Stimulated activated CD4-positive, alpha-beta T cell treated with anti-CD3 and anti-CD28 coated beads, Interleukin-4, amount 100 ng/mL, for 1 hour (primary cell): ENCODE measurements around the gene COA5.

Source experiments
- DNase-seq: peaks from one replicate; pipeline ENCODE4 v3.0.0-alpha.2; 2020

The COA5 gene

GRCh38 chr2:98571121-98571701 lies 37.1 kb downstream of the COA5 start:
- DNase-seq: no peak

- DNase-seq: no peak
Observed at GRCh38 chr2:98570356-98570755, 38.0 kb downstream of the COA5 start.

- no peak for DNase-seq
Observed at GRCh38 chr2:98569915-98570314, 38.4 kb downstream of the COA5 start.

GRCh38 chr2:98569197-98569793 lies 39.0 kb downstream of the COA5 start:
- peak; percentile 76 for DNase-seq

DNA sequence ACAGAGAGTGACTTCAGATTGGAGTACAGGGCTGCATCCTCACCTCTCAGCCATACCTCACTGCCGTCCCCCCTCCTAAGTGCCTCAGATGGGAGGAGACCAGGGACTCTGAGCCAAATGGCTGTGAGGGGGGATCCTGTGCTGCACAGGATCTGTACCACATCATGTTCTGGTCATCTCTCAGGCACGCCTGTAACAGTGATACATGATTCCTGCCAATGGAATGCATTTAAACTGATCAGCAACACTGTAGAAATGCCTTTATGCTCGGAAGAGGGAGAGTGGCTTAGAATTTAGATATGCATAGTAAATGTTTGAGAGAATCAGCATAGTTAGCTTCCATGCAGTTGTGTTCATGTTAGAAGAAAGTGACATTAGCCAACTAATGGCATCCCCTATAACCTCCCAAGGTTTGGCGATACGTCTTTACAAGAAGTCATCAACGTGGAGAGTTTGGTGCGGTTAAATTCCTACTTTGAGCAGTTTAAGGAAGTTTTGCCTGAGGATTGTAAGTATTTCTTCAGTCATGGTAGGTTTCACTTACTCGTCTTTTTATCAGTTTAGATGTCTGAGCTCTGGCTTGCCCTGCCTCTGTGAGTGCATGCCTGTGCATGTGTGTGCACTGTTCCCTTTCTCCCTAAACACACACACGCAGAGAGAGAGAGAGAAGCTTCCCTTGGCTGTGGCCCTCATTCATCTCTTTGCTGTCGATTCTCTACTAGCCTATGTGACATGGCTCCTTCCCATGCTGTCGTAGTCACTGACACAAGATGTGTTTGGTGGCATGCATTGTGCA lies 40.0 kb downstream of the COA5 start:
- no peak for DNase-seq

DNA sequence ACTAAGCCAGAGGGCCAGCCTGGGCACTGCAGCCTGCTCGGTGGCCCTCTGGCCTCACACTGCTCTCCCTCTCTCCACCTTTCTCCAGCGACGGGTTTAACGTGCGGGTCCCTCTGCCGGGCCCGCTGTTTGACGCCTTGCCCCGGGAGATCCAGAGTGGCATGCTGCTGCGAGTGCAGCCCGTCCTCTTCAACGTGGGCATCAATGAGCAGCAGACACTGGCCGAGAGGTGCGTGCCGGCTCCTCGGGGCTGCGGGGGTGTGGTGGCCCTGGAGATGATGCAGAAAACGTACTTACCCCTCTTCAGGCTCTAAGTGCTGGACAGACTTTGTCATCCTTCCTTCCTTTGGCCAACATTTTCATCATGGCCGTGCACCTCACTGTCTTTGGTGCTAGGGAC lies 42.4 kb downstream of the COA5 start:
- no peak for DNase-seq

GRCh38 chr2:98565286-98565860 lies 42.9 kb downstream of the COA5 start:
- DNase-seq: no peak

DNA sequence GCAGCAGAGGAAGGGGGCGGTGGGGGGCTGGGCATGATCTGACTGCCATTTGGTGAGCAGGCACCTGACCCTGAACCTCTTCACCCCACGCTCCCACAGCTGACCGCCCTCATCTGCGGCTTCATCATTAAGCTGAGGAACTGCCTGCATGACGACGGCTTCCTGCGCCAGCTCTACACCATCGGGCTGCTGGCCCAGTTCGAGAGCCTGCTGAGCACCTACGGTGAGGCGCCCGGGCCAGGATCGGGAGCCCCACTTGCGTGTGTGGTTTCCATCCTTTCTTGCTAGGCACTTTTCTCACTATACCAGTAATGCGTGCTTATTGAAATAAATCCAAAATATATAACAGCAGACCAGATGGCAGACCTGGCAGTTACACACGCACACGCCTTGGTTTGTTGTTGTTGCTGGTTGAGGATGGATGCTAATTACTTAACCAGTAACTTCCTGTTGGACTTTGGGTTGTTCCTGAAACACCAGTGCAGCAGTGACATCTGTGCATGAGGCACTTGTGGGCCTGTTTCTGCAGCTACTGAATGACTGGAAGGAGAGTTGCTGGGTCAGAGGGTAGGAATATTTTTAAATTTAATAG lies 43.7 kb downstream of the COA5 start:
- no peak for DNase-seq

DNA sequence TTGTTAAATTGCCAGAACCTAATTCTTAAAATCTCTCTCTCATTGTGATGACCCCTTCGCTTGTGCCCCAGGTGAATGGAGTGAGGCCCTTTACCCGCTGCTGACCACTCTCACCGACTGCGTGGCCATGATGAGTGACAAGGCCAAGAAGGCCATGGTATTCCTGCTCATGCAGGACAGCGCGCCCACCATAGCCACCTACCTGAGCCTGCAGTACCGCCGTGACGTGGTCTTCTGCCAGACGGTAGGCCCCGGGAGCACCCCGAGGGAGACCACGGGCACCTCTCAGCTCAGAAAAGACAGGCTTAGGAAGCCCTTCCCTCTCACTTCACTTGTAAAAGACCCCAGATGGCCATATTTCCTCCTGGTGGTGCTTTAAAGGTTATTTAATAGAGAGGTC lies 44.9 kb downstream of the COA5 start:
- no peak for DNase-seq

DNA sequence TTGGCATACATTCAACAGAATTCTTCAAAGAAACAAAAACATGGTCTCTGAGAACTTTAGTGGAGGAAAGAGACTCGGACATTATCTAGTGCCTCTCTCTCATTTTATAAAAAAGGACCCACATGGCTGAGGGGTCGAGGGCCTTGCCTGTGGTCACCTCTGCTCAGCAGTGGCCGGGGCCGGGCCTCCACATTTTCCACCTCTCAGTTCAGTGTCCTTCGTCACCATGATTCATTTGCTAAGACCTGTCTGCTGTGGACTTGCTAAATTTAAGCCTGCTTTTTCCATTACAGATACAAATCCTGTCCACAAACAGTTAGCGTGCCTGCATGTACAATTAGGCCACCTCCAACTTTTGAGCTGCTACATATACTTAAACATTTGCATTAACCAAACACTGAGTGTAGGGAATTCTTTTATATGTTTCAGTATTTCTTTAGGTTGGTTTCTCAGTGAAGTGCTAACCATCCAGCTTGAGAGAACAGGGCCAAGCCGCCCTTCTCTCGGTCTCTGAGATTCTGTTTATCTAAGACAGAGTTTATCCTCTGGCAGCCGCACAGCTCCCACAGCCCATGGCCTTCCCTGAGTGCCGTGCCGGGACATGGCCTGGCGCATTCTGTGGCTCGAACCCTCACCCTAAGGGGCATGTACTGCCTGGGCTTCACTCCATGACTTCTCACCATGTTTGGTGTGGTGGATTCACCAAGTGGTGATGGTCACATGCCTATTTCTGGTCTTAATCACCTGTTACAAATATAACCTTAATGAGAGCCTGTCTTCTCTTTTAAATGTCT lies 46.2 kb downstream of the COA5 start:
- no peak for DNase-seq

DNA sequence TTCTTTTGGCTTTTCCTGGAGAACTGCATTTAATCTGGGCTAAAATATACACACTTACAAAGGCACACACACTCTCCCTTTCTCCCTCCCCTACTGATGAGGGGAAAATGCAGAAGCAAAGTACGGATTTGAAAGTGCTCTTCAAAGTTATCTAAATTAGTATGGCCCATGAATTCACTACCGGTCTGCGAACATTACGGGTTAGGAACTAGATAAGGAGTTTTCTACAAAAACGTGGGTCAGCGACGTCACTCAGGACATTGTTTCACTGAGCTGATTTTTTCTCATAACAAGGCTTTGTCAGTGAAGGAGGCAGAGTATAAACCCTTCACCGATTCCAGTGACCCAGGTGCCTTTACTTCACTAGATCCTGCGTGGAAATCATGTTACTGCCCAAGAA lies 47.3 kb downstream of the COA5 start:
- no peak for DNase-seq

- no peak for DNase-seq
Observed at GRCh38 chr2:98560256-98560771, 48.0 kb downstream of the COA5 start.

- no peak for DNase-seq
Observed at GRCh38 chr2:98559581-98559980, 48.7 kb downstream of the COA5 start.

DNA sequence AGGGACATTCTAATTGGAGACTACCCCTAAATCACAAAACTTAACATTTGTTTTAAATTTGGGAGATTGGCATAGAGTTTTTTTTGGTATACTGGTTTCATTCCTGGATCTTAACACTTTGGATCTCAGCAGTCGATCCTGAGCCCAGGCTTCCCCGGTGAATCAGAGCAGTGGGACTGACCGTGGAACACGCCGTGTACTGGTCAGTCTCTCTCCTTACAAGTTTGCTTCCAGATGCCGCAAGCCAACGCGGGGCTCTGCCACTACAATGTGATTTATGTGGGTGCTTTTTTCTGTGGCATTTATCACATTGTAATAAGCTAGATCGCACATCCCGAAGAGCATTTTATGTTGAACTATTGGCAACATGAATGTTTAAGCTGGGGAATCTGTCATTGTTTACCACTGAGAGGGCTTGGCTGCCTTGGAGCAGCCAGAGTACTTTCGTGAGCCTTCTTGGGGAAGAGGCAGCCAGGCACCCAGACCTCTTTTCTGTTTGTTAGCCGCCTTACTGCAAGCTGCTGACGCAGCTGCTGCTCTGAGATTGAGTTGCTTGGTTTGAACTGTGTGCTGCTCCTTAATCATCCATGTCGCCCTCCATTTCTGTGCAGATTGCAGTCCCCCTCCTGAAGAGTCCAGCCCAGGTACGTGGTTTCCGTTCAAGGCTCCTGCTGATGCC lies 49.3 kb downstream of the COA5 start:
- DNase-seq: no peak

- no peak for DNase-seq
Observed at GRCh38 chr2:98556344-98557033, 51.8 kb downstream of the COA5 start.

- DNase-seq: no peak
Observed at GRCh38 chr2:98555696-98556095, 52.6 kb downstream of the COA5 start.

- DNase-seq: no peak
Observed at GRCh38 chr2:98554116-98554861, 54.0 kb downstream of the COA5 start.

- DNase-seq: no peak
Observed at GRCh38 chr2:98552499-98553179, 55.7 kb downstream of the COA5 start.

- no peak for DNase-seq
Observed at GRCh38 chr2:98551316-98551715, 57.0 kb downstream of the COA5 start.

DNA sequence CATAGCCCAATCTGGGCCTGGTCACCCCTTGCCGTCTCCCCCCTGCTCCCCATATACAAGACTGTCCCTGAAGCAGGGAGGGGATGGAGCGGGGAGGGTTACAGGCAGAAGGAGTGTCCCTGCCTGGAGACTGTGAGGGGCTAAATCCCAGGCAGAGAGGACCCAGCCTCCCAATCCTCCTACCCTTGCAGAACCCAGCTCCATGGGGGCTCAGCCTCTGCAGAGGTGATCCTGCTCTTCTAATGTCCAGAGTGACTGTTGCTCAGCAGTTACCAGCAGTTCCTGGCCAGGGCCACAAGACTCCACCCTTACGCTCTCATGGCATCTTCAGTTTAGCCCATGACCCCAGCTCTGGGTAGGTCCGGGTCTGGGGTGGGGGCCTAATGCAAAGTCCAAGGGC lies 58.1 kb downstream of the COA5 start:
- no peak for DNase-seq
